HG02759 (cell line): ENCODE results near the gene ZNF324B.
"Not testable (repeated sequence)": the region's sequence is repeated elsewhere in the genome, so short reads cannot be mapped to it uniquely, and the experiment has no call there.

ENCODE experiments used
- ATAC-seq: cut with Tn5 transposase; IDR thresholded peaks from one replicate; pipeline ENCODE4 v1.9.1; 2021; ENCODE audit warnings: mild to moderate bottlenecking, moderate library complexity; ENCODE audit not compliant: unreplicated experiment

ZNF324B gene

GRCh38 chr19:58453743-58454142 lies 2.3 kb downstream of the ZNF324B start:
- no peak for ATAC-seq

DNA sequence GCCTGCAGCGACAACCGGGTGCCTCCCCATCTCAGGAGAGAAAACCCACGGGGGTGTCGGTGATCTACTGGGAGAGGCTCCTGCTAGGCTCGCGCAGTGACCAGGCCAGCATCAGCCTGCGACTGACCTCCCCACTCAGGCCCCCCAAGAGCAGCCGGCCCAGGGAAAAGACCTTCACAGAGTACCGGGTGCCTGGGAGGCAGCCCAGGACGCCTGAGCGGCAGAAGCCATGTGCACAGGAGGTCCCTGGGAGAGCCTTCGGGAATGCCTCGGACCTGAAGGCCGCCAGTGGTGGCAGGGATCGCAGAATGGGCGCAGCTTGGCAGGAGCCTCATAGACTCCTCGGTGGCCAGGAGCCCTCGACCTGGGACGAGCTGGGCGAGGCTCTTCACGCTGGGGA lies 3.9 kb downstream of the ZNF324B start:
- ATAC-seq, result no peak

DNA sequence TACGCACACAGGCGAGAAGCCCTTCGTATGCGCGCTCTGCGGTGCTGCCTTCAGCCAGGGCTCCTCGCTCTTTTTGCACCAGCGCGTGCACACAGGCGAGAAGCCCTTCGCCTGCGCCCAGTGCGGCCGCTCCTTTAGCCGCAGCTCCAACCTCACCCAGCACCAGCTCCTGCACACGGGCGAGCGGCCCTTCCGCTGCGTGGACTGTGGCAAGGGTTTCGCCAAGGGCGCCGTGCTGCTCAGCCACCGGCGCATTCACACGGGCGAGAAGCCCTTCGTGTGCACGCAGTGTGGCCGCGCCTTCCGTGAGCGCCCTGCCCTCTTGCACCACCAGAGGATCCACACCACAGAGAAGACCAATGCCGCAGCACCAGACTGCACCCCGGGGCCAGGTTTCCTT lies 4.7 kb downstream of the ZNF324B start:
- ATAC-seq, result no peak

GRCh38 chr19:58460039-58460438 lies 8.6 kb downstream of the ZNF324B start:
- no peak for ATAC-seq

GRCh38 chr19:58466089-58466759 lies 14.8 kb downstream of the ZNF324B start:
- ATAC-seq, result peak; percentile 19

DNA sequence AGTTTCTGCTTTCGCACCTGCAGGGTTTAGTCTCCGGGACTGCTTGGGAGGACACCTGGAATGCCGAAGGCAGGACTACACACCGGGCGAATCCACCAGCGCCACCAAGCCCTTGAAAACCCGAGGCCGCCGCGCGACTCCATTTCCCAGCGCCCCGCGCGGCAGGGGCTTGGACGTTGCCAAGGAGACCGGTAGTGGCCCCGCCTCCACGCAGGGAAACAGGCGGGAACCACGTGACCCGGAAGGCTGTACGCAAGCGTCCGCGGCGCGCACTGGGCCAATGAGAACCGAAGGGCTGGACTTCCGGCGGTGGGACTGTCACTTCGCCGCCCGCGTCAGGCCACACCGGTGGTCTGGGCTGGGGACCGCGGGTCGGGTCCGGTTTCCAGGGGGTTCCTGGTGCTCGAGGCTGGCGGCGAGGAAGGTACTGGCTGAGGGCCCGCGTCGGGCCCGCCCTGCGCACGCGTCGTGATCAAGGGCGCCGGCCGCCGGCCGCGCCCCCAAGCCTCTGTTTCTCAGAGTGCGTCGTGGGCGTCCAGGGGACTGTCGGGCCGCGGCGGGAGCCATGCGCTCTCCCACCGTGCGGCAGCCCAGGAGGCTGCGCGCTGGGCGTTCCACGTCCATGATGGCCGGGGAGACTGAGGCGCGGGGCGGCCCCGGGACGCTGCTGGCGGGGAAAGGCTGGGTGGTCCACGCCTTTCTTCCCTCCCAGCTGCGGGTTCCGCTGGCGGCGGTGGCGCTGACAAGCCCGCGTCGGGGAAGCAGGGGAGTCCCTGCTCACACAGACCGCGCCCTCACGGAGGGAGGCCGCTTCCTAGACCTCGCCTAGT lies 15.6 kb downstream of the ZNF324B start, which contains the start of gene ZNF324:
Gene ZNF324 (plus strand): TSS at position 321 of the 830 bp plus-strand sequence. CDS start 2,106 bp downstream, outside the sequence.
- peak; percentile 96 for ATAC-seq

DNA sequence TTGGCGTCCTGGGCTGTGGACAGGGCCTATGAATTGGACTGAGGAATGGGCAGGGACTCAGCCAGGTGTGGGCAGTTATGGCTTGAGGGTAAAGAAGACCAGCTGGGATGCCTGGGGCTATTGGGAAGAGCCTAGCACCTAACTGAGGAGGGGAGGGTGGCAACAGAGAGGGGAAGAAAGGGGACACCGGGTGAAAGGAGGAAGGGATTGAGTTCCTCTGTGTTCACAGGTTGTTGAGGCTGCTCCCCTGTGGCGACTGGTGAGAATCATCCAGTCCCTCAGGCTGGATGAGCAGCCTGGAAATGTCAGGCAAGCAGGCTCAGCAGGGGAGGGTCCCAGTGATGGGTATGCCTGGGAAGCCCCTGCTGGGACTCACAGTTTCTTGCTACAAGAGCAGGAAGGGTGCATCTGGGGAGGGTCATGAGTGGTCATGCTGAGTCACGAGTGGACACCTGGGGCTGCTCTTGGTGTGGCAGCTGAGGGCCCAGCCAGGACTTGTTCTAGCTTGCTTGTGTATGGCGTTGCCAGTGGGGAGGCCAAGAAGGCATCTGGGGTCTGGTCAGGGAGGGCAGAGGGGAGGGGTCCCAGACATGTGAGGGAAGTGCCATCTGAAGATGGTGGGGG lies 16.9 kb downstream of the ZNF324B start:
- no peak for ATAC-seq

GRCh38 chr19:58469241-58470013 lies 18.0 kb downstream of the ZNF324B start:
- ATAC-seq, result no peak

- not testable (repeated sequence) for ATAC-seq
Measured at GRCh38 chr19:58470837-58471543, 19.6 kb downstream of the ZNF324B start.

DNA sequence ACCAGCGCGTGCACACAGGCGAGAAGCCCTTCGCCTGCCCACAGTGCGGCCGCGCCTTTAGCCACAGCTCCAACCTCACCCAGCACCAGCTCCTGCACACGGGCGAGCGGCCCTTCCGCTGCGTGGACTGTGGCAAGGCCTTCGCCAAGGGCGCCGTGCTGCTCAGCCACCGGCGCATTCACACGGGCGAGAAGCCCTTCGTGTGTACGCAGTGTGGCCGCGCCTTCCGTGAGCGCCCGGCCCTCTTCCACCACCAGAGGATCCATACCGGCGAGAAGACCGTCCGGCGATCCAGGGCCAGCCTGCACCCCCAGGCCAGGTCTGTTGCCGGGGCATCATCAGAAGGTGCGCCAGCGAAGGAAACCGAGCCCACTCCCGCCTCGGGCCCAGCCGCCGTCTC lies 20.3 kb downstream of the ZNF324B start:
- no peak for ATAC-seq

- ATAC-seq, result no peak
Measured at GRCh38 chr19:58473775-58474174, 22.4 kb downstream of the ZNF324B start.

GRCh38 chr19:58474291-58474996 lies 23.0 kb downstream of the ZNF324B start:
- no peak for ATAC-seq

DNA sequence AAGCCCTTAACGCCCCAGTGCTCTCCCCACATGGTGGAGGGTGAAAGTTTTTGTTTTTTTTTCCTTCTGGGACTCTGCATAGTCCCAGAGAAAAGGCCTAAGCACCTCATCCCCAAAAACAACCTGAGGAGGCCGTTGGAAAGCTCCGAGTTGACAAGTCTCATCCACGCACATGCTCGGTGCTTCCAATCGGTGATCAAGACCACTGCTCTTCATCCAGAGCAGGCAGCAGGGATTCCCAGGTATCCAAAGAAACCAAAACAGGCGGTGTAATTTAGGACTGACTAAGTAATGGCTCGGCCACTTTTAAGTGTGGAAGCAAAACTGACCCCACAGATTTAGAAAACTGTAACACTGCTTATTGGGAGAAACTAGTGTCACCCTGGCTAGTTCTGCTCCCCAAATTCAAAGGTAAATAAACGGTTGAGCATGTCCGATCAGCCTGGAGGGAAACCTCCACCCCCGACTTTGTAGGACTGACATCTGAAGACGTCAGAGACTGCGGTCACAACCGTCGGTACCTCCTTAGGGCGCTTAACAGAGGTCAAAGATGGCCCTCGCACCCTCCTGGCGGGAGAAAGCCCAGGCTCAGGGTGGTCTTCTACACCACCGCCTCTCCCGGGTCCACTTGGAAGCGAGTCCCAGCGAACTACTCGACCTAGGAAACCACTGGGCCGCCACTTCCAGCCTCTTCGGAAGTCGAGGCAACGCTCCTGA lies 23.7 kb downstream of the ZNF324B start:
- peak; percentile 2 for ATAC-seq

DNA sequence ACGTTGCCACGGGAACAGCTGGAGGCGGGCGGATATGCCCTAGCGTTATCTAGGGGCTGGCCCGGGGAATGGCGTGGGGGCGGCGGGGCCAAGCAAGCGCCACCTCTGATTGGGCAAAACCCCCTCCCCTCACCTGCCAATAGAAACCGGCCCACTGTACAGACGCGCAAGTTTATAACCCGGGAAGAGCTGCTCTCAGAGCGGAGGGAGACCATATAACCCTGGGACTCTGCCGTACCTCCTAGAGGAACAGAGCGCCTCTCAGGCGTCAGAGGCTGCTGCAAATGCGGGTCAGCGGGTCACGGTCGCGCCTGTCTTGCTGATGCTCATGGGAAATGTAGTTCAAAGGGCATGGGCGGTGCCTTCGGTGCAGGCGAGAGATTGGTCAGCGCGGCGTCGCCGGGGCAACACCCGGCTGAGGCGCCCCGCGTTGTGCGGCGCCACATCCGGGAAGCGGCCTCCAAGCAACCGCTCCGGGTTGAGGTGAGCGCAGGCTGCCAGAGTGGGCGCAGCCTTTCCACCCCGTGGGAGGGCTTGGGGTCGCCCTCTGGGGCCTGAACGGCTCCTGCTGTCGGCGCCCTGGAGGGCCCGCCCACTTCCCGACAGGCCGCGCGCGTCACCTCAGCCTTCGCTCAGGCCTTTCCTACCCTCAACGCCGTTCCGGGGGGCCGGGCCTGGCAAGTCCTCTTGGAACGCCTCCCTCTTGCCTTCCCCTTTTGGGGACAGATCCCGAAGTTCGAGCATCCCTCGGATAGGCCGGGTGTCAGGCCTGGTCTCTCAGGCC lies 24.5 kb downstream of the ZNF324B start, which contains the start of gene ZNF446:
Gene ZNF446 (plus strand): TSS at position 639 of the 784 bp plus-strand sequence. CDS start 867 bp downstream, outside the sequence.
- peak; percentile 88 for ATAC-seq

GRCh38 chr19:58476498-58477015 lies 25.1 kb downstream of the ZNF324B start:
- no peak for ATAC-seq

DNA sequence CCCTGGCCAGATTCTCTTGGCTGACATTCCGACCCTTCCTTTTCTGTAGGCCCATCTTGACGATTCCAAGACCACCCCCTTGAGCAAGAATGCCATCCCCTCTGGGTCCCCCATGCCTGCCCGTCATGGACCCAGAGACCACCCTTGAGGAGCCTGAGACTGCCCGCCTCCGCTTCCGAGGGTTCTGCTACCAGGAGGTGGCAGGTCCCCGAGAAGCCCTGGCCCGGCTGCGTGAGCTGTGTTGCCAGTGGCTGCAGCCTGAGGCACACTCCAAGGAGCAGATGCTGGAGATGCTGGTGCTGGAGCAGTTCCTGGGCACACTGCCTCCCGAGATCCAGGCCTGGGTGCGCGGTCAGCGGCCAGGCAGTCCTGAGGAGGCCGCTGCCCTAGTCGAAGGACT lies 25.7 kb downstream of the ZNF324B start:
- ATAC-seq, result no peak

DNA sequence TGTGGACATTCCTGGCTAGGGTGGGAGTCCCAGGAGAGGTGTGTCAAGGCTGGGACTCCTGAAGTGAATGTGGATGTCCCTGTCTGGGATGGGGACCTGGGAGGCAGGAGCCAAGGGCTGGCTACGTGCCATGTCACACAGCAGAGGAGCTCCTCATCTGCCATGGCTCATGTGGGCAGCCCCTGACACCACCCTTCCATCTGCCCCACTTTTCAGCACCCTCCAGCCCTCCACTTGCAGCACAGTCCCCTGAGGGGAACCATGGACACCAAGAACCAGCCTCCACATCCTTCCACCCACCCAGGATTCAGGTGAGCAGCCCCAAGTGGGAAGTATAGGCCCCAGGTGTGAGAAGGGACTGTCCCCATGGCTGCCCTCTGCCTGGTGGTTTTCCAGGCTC lies 26.4 kb downstream of the ZNF324B start:
- no peak for ATAC-seq

DNA sequence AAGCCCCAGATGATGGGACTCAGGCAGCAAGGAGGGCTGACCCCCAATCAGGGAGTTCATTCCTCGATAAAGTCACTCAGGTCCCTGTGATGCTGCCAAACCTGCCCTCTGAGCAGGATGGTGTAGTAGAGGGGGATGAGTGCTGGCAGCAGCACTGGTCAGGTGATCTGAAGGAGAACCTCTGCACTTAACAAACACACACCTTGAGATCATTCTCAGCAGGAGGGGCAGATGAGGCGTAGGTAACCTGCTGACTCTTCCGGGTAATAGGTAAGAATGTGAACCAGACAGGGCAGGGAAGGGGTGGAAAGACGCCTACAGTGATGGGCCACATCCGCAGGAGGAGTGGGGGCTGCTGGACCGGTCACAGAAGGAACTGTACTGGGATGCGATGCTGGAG lies 27.9 kb downstream of the ZNF324B start:
- ATAC-seq, result no peak
